HepG2 (cell line): ENCODE results near the gene TMEFF1. TPM values are rescaled to one million over a fixed set of nuclear protein-coding genes. Genes with fewer than 3 reads are reported as not detected.

Source experiments
- ATAC-seq: fragments of 200-7000 bp; cut with Tn5 transposase; 3 replicates; pipeline ENCODE4 v1.9.1; 2020; ENCODE audit warnings: mild to moderate bottlenecking, moderate library complexity
- Bru-seq: library from RNA; stranded (reverse); fragments of 400-500 nt; gene quantifications from one replicate; lab custom pipeline; 2021; lab: Mats Ljungman, UMichigan
- BruChase-seq, 2 experiments: library from RNA; stranded (reverse); fragments of 400-500 nt; gene quantifications; one replicate each; lab custom pipeline; 2021; lab: Mats Ljungman, UMichigan
- BruUV-seq: library from RNA; stranded (reverse); fragments of 400-500 nt; replicated peaks from 2 replicates; lab custom pipeline; 2021; lab: Mats Ljungman, UMichigan
- CTCF ChIA-PET: fragments of 300-600 bp; formaldehyde crosslinking; extraction: SDS; loops from one replicate; lab custom pipeline; 2021; ENCODE audit warnings: low total read pairs, inconsistent platforms, low intra/inter-chr PET ratio; lab: Yijun Ruan, JAX
- POLR2A ChIA-PET: fragments of 350-600 bp; sonication (Branson Sonifier 250); formaldehyde crosslinking; loops from one replicate; lab custom pipeline; 2020; ENCODE audit warnings: antibody characterized with exemption, inconsistent platforms; lab: Yijun Ruan, JAX
- DNase-seq: peaks from one replicate; pipeline ENCODE4 v3.0.0-alpha.2; 2015; ENCODE audit warnings: low spot score
- FAIRE-seq: peaks from 3 replicates; lab custom pipeline; 2011; peaks lifted over from hg19 to GRCh38; lab: Jason Lieb, UNC
- H2AFZ ChIP-seq: one replicate; pipeline ENCODE4 v1.6.1; 2011; ENCODE audit warnings: low read length, inconsistent platforms
- H3K27ac ChIP-seq: fragments of 300-600 bp; 3 replicates; pipeline ENCODE4 v1.8.0; 2011; ENCODE audit warnings: mixed run types, mild to moderate bottlenecking, mixed read lengths, low read length, inconsistent platforms; ENCODE audit not compliant: insufficient read depth; ENCODE audit errors: extremely low read length
- H3K27me3 ChIP-seq, 2 experiments: fragments of 200-600 bp in 1 of 2; 2 replicates in 1 of 2; 3 replicates in 1 of 2; pipeline versions ENCODE4 v1.6.0 to v1.8.0; 2011; ENCODE audit warnings: low read length in 2 of 2, mild to moderate bottlenecking in 2 of 2, moderate library complexity in 2 of 2, inconsistent platforms in 1 of 2; ENCODE audit not compliant: insufficient read depth in 2 of 2, control insufficient read depth in 1 of 2
- H3K36me3 ChIP-seq, 2 experiments: fragments of 200-600 bp in 1 of 2; replicated peaks in 1 of 2; 2 replicates in 1 of 2; 3 replicates in 1 of 2; pipeline versions ENCODE4 v1.5.1 to v1.8.0; 2011; ENCODE audit warnings: low read length in 2 of 2, inconsistent platforms in 1 of 2; ENCODE audit not compliant: insufficient read depth in 2 of 2, control insufficient read depth in 1 of 2
- H3K4me1 ChIP-seq: 2 replicates; pipeline ENCODE4 v1.5.1; 2012; ENCODE audit warnings: low read length, inconsistent platforms; ENCODE audit not compliant: insufficient read depth
- H3K4me2 ChIP-seq: 2 replicates; pipeline ENCODE4 v1.6.0; 2011; ENCODE audit warnings: low read depth, low read length, inconsistent platforms
- H3K4me3 ChIP-seq, 3 experiments: fragments of 200-600 bp in 1 of 3; sonication (generic), shearing (Covaris generic) in 1 of 3; replicated peaks in 1 of 3; 2 replicates each; pipeline ENCODE4 v1.5.1; 2011 to 2016; ENCODE audit warnings: low read length in 3 of 3, inconsistent platforms in 2 of 3, low read depth in 2 of 3, mild to moderate bottlenecking in 2 of 3, control low read depth in 1 of 3, mixed read lengths in 1 of 3; ENCODE audit not compliant: insufficient read depth in 1 of 3
- H3K79me2 ChIP-seq: one replicate; pipeline ENCODE4 v1.6.1; 2011; ENCODE audit warnings: low read length, inconsistent platforms; ENCODE audit not compliant: insufficient read depth
- H3K9ac ChIP-seq: 2 replicates; pipeline ENCODE4 v1.6.0; 2011; ENCODE audit warnings: mild to moderate bottlenecking, low read depth, low read length, inconsistent platforms; ENCODE audit not compliant: insufficient read depth
- H3K9me3 ChIP-seq: 2 replicates; pipeline ENCODE4 v1.5.1; 2012; ENCODE audit warnings: mild to moderate bottlenecking, low read length
- H4K20me1 ChIP-seq: 2 replicates; pipeline ENCODE4 v1.6.0; 2011; ENCODE audit warnings: inconsistent platforms, mild to moderate bottlenecking, low read length, moderate library complexity; ENCODE audit not compliant: insufficient read depth
- EED ChIP-seq: sonication (generic); formaldehyde crosslinking; IDR thresholded peaks from 2 replicates; pipeline ENCODE4 v1.5.0; 2020; ENCODE audit warnings: mild to moderate bottlenecking, missing genetic modification reagents
- HOXA3 ChIP-seq: sonication (generic); formaldehyde crosslinking; IDR thresholded peaks from 2 replicates; pipeline ENCODE4 v1.5.0; 2020; ENCODE audit warnings: missing genetic modification reagents
- MAZ ChIP-seq, 2 experiments: sonication (generic) in 1 of 2; formaldehyde crosslinking in 1 of 2; IDR thresholded peaks; 2 replicates each; pipeline versions ENCODE4 v1.5.0 to v1.6.1; 2012 to 2020; ENCODE audit warnings: low read depth in 2 of 2, mild to moderate bottlenecking in 2 of 2, borderline replicate concordance in 1 of 2, improper control_type of control experiment in 1 of 2, low read length in 1 of 2, missing genetic modification reagents in 1 of 2, moderate library complexity in 1 of 2
- NR2F1 ChIP-seq, 2 experiments: fragments of 450-650 bp in 1 of 2; formaldehyde crosslinking in 1 of 2; IDR thresholded peaks; 2 replicates each; pipeline versions ENCODE4 v1.5.0 to v1.6.1; 2016 to 2020; ENCODE audit warnings: mild to moderate bottlenecking in 1 of 2, missing compliant biosample characterization in 1 of 2, missing genetic modification reagents in 1 of 2, moderate library complexity in 1 of 2
- RBM22 ChIP-seq: fragments of 200-400 bp; formaldehyde crosslinking; optimal IDR thresholded peaks from 2 replicates; pipeline ENCODE3; 2017; ENCODE audit warnings: mild to moderate bottlenecking, low read length, moderate library complexity
- RELA ChIP-seq: sonication (generic); formaldehyde crosslinking; IDR thresholded peaks from 2 replicates; pipeline ENCODE4 v1.4.0; 2020; ENCODE audit warnings: missing genetic modification reagents
- ZBTB7B ChIP-seq: sonication (generic); formaldehyde crosslinking; IDR thresholded peaks from 2 replicates; pipeline ENCODE4 v1.4.0; 2020; ENCODE audit warnings: missing genetic modification reagents
- WGBS: methylation state at CpG from one replicate; pipeline ENCODE4 v1.1.6; 2017; ENCODE audit warnings: low lambda C conversion rate; 5-methylcytosine and 5-hydroxymethylcytosine counted together
- in situ Hi-C: cut with HindIII; loops from 2 replicates; pipeline ENCODE4 v1.10.0; 2017; ENCODE audit warnings: low pct_unique_long_range_greater_than_20kb; ENCODE audit not compliant: extremely low pct_ligation_motif_present
- intact Hi-C: fragments of 100-400 bp; cut with micrococcal nuclease; formaldehyde crosslinking; loops from one replicate; pipeline ENCODE4 v1.10.0; 2022; ENCODE audit not compliant: unreplicated experiment
- long read RNA-seq, 2 experiments: library from RNA in 1 of 2; library from polyadenylated mRNA in 1 of 2; stranded (forward) in 1 of 2; unstranded in 1 of 2; transcript quantifications; one replicate each; pipeline ENCODE4 v2.0.0, GENCODE V29; 2019 to 2022
- polyA minus RNA-seq, 3 experiments: library from RNA; depleted of rRNA, polyadenylated mRNA; stranded (reverse); fragments of >200 nt; gene quantifications; 2 replicates each; pipeline ENCODE4 v1.2.3, GENCODE V29; 2011; ENCODE audit warnings: low replicate concordance in 1 of 3
- polyA plus RNA-seq, 8 experiments: library from polyadenylated mRNA; depleted of rRNA in 3 of 8; stranded (reverse) in 7 of 8; unstranded in 1 of 8; fragments of >200 nt; fragmentation: Illumina TruSeq in 4 of 8; extraction: Trizol in 4 of 8; gene quantifications; 2 replicates each; pipeline versions ENCODE4 v1.2.1 to v1.2.3, GENCODE V29; 2011 to 2016; ENCODE audit warnings: low read depth in 4 of 8, missing spikeins in 1 of 8, mixed read lengths in 1 of 8; ENCODE audit not compliant: insufficient read depth in 1 of 8
- total RNA-seq, 5 experiments: library from RNA; depleted of rRNA; stranded (reverse); fragments of >200 nt; fragmentation: Illumina TruSeq; extraction: Trizol; gene quantifications; 2 replicates each; pipeline ENCODE4 v1.2.3, GENCODE V29; 2016; ENCODE audit warnings: low read depth in 1 of 5
- TF ChIP-seq, protein P1 (sequence below): sonication (generic); formaldehyde crosslinking; IDR thresholded peaks from 2 replicates; pipeline ENCODE4 v1.4.0; 2020; ENCODE audit warnings: missing genetic modification reagents
- TF ChIP-seq, protein P2 (sequence below): IDR thresholded peaks from 2 replicates; pipeline ENCODE4 v1.6.1; 2016; ENCODE audit warnings: missing compliant biosample characterization, missing genetic modification reagents, borderline replicate concordance
- TF ChIP-seq, protein P3 (sequence below): IDR thresholded peaks from 2 replicates; pipeline ENCODE4 v1.6.1; 2016; ENCODE audit warnings: low read depth, control low read depth

TMEFF1 gene, protein sequence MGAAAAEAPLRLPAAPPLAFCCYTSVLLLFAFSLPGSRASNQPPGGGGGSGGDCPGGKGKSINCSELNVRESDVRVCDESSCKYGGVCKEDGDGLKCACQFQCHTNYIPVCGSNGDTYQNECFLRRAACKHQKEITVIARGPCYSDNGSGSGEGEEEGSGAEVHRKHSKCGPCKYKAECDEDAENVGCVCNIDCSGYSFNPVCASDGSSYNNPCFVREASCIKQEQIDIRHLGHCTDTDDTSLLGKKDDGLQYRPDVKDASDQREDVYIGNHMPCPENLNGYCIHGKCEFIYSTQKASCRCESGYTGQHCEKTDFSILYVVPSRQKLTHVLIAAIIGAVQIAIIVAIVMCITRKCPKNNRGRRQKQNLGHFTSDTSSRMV
- total RNA-seq (2016; rRNA removed; fragmentation: Illumina TruSeq; extraction: Trizol) (1.3 and 1.9 TPM in 2 replicates), polyA plus RNA-seq (2011; rRNA removed) (0.87 and 1.1 TPM in 2 replicates), polyA minus RNA-seq (2011; rRNA and poly(A)+ RNA removed; ENCODE audit: low replicate concordance) (0.32 TPM in 1 of 2 replicates, not detected in the other), Bru-seq, nascent RNA (percentile 42 among the genes with signal in this experiment), BruChase-seq, experiment 1, labeled RNA remaining after a 6-hour chase (percentile 77 among the genes with signal in this experiment), BruChase-seq, experiment 2, labeled RNA remaining after a 2-hour chase (percentile 65 among the genes with signal in this experiment)
- 0.62 and 1.0 TPM in 2 replicates for total RNA-seq (2016; cell fraction: cytosol; rRNA removed; fragmentation: Illumina TruSeq; extraction: Trizol; ENCODE audit: low read depth)
- total RNA-seq (2016; cell fraction: insoluble cytoplasmic fraction; rRNA removed; fragmentation: Illumina TruSeq; extraction: Trizol), result 1.7 and 2.0 TPM in 2 replicates
- 1.5 and 1.8 TPM in 2 replicates for total RNA-seq (2016; cell fraction: membrane; rRNA removed; fragmentation: Illumina TruSeq; extraction: Trizol)
- 0.99 and 1.3 TPM in 2 replicates for total RNA-seq (2016; cell fraction: nucleus; rRNA removed; fragmentation: Illumina TruSeq; extraction: Trizol)
- polyA plus RNA-seq (2011; cell fraction: cytosol; rRNA removed), result 0.75 and 2.2 TPM in 2 replicates
- 0.47 and 1.4 TPM in 2 replicates for polyA plus RNA-seq (2011; cell fraction: nucleus; rRNA removed)
- polyA plus RNA-seq (2012), result 0.43 and 1.2 TPM in 2 replicates
- polyA plus RNA-seq (2016; cell fraction: cytosol; fragmentation: Illumina TruSeq; extraction: Trizol; ENCODE audit: low read depth), result 0.35 and 0.36 TPM in 2 replicates
- polyA plus RNA-seq (2016; cell fraction: insoluble cytoplasmic fraction; fragmentation: Illumina TruSeq; extraction: Trizol; ENCODE audit: low read depth), result 0.38 and 1.4 TPM in 2 replicates
- 0.78 and 1.4 TPM in 2 replicates for polyA plus RNA-seq (2016; cell fraction: membrane; fragmentation: Illumina TruSeq; extraction: Trizol; ENCODE audit: low read depth)
- polyA plus RNA-seq (2016; cell fraction: nucleus; fragmentation: Illumina TruSeq; extraction: Trizol; ENCODE audit: insufficient read depth, low read depth), result 2.2 and 2.9 TPM in 2 replicates
- 1.8 and 2.4 TPM in 2 replicates for polyA minus RNA-seq (2011; cell fraction: cytosol; rRNA and poly(A)+ RNA removed)
- 1.5 and 2.5 TPM in 2 replicates for polyA minus RNA-seq (2011; cell fraction: nucleus; rRNA and poly(A)+ RNA removed)
- long read RNA-seq, experiment 1, partial matches to known transcripts, result 1 of 3 reads
- long read RNA-seq, experiment 1, other reads (novel, unspliced or antisense), result 0 of 3 reads
- long read RNA-seq, experiment 2, result 0 reads

DNA sequence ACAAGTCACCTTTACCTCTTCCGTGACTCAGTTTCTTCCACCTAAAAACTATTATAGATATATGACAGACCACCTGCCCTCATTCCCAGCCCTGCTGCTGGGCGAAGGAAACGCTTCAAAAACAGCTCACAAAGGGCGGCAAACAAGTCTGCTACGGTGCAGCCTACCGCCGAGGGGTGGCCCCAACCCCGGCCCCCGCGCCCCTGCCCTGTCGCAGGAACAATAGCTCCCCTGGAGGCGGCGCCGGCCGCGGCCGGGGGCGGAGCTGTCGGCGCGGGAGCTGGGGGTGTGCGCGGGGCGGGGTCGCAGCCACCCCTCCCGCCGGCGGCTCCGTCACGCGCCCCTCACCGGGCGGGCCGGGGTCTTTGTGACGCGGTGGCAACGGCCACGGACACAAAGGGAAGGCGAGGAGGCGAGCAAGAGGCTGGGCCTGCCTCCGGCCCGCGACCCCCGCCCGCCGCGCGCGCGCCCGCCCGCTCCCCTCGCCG, at the start of gene TMEFF1:
Gene TMEFF1 (plus strand): TSS at position 362 of the 488 bp plus-strand sequence. CDS start 396 bp downstream, outside the sequence.
- ATAC-seq, result peak; percentile 77
- no peaks in the 10 kb centered on the region for H3K79me2 ChIP-seq
- no peak for FAIRE-seq
- H3K4me3 ChIP-seq, result peak within 1 kb of the TSS; percentile 71 to 78 (median 73)
- no peak within 1 kb of the TSS for H3K27ac ChIP-seq
- peaks cover 36% of the 10 kb centered on the region for H3K4me1 ChIP-seq
- ChIA-PET POLR2A (interaction anchor here (0.6 kb wide), 1 partner anchor 252 kb away, joined by 3 read pairs; no protein-coding TSS in a partner anchor), CTCF (no interaction called here)
- H3K4me2 ChIP-seq, result peak within 1 kb of the TSS; percentile 60
- no TSS peak for BruUV-seq
- H3K36me3 ChIP-seq, result no peaks in the 10 kb centered on the region
- H3K27me3 ChIP-seq, result peaks cover 0 to 5% of the 10 kb centered on the region in 2 experiments; a peak in 3 of 5 replicates
- DNase-seq, result peak; percentile 30
- WGBS, result 5% methylated on average over 9 of the region's 54 CpGs
- H3K9me3 ChIP-seq, result no peaks in the 10 kb centered on the region
- H4K20me1 ChIP-seq, result no peaks in the 10 kb centered on the region
- no peak within 1 kb of the TSS for H2AFZ ChIP-seq
- in situ Hi-C loops, result no loop called here
- intact Hi-C loops, result no loop called here
- peak within 1 kb of the TSS; percentile 58; the same call in 1 of the 2 replicates for H3K9ac ChIP-seq
- no peak for TF ChIP-seq EED
- no peak for TF ChIP-seq ZBTB7B (CRISPR knock-in tag)
- TF ChIP-seq RBM22, result no peak
- TF ChIP-seq, protein P1, sequence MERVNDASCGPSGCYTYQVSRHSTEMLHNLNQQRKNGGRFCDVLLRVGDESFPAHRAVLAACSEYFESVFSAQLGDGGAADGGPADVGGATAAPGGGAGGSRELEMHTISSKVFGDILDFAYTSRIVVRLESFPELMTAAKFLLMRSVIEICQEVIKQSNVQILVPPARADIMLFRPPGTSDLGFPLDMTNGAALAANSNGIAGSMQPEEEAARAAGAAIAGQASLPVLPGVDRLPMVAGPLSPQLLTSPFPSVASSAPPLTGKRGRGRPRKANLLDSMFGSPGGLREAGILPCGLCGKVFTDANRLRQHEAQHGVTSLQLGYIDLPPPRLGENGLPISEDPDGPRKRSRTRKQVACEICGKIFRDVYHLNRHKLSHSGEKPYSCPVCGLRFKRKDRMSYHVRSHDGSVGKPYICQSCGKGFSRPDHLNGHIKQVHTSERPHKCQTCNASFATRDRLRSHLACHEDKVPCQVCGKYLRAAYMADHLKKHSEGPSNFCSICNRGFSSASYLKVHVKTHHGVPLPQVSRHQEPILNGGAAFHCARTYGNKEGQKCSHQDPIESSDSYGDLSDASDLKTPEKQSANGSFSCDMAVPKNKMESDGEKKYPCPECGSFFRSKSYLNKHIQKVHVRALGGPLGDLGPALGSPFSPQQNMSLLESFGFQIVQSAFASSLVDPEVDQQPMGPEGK (CRISPR knock-in tag), result peak; percentile 76
- TF ChIP-seq, protein P2, sequence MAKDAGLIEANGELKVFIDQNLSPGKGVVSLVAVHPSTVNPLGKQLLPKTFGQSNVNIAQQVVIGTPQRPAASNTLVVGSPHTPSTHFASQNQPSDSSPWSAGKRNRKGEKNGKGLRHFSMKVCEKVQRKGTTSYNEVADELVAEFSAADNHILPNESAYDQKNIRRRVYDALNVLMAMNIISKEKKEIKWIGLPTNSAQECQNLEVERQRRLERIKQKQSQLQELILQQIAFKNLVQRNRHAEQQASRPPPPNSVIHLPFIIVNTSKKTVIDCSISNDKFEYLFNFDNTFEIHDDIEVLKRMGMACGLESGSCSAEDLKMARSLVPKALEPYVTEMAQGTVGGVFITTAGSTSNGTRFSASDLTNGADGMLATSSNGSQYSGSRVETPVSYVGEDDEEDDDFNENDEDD (CRISPR knock-in tag), result peak; percentile 50; the same call in 1 of the 2 replicates
- peak; percentile 15; the same call in 1 of the 2 replicates for TF ChIP-seq HOXA3 (CRISPR knock-in tag)
- TF ChIP-seq RELA, result no peak
- TF ChIP-seq, protein P3, sequence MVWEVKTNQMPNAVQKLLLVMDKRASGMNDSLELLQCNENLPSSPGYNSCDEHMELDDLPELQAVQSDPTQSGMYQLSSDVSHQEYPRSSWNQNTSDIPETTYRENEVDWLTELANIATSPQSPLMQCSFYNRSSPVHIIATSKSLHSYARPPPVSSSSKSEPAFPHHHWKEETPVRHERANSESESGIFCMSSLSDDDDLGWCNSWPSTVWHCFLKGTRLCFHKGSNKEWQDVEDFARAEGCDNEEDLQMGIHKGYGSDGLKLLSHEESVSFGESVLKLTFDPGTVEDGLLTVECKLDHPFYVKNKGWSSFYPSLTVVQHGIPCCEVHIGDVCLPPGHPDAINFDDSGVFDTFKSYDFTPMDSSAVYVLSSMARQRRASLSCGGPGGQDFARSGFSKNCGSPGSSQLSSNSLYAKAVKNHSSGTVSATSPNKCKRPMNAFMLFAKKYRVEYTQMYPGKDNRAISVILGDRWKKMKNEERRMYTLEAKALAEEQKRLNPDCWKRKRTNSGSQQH (CRISPR knock-in tag), result no peak
- no peak for TF ChIP-seq NR2F1 (CRISPR knock-in tag; IDR thresholded peaks at IDR 0.05)
- TF ChIP-seq MAZ (IDR thresholded peaks at IDR 0.05; ENCODE audit: borderline replicate concordance, low read depth, low read length), result 0 out of 2 replicates have a peak, but pooled peaks have one; percentile 24
- 0 out of 2 replicates have a peak, but pooled peaks have one; percentile 15 for TF ChIP-seq MAZ (CRISPR knock-in tag; IDR thresholded peaks at IDR 0.05; ENCODE audit: low read depth)
